Testis (tissue), 2 donors: Measurements from ENCODE around the gene ANAPC13.

Experiments used
- POLR2A ChIP-seq: fragments of 450-650 bp; IDR thresholded peaks from one replicate; pipeline ENCODE4 v1.6.1; 2017; ENCODE audit warnings: antibody characterized with exemption, mild to moderate bottlenecking, moderate library complexity
- TF ChIP-seq, protein P1 (sequence below), 3 experiments: fragments of 450-650 bp in 2 of 3; fragments of 200-600 bp in 1 of 3; sonication (generic) in 1 of 3; IDR thresholded peaks; one replicate each; pipeline ENCODE4 v1.5.1; 2016 to 2019; ENCODE audit warnings: antibody characterized with exemption in 3 of 3, mild to moderate bottlenecking in 2 of 3, moderate library complexity in 1 of 3

DNA sequence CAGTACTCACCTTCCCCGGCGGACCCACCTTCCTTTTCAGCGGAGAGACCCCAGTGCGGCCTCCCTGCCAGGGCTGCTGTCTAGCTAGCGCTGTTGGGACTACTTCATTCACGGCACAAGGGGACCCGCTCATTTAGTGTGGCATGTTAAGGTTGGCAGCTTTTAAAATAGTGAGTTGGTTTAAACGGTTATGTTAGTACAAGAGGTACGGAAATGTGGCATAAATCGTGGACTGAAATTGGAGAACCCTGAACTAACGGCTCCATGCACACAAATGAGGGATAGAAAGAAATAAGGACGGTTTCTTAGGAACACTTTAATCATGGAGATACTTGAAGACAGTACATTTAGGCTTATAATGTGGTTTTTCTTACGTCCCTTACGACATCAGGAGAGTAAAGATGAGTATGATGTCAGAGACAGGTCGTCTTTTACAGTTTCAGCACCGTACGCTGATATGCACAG is 824 bp upstream of the ANAPC13 start:
- TF ChIP-seq, protein P1, sequence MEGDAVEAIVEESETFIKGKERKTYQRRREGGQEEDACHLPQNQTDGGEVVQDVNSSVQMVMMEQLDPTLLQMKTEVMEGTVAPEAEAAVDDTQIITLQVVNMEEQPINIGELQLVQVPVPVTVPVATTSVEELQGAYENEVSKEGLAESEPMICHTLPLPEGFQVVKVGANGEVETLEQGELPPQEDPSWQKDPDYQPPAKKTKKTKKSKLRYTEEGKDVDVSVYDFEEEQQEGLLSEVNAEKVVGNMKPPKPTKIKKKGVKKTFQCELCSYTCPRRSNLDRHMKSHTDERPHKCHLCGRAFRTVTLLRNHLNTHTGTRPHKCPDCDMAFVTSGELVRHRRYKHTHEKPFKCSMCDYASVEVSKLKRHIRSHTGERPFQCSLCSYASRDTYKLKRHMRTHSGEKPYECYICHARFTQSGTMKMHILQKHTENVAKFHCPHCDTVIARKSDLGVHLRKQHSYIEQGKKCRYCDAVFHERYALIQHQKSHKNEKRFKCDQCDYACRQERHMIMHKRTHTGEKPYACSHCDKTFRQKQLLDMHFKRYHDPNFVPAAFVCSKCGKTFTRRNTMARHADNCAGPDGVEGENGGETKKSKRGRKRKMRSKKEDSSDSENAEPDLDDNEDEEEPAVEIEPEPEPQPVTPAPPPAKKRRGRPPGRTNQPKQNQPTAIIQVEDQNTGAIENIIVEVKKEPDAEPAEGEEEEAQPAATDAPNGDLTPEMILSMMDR (IDR thresholded peaks at IDR 0.05), result no peak
- no peak for TF ChIP-seq POLR2A
